H9 (cell line): Measurements from ENCODE around the gene RBL2. TPM values are rescaled to one million over a fixed set of nuclear protein-coding genes. Genes with fewer than 3 reads are reported as not detected.

Source experiments
- DNase-seq: peaks from one replicate; pipeline ENCODE4 v3.0.0-alpha.2; 2017
- H2AFZ ChIP-seq: one replicate; pipeline ENCODE4 v1.6.1; 2013; ENCODE audit warnings: mild to moderate bottlenecking, low read length, control low read depth, moderate library complexity
- H2AK5ac ChIP-seq: 2 replicates; pipeline ENCODE4 v1.6.1; 2013; ENCODE audit warnings: low read length, control low read depth, mixed read lengths; ENCODE audit not compliant: insufficient read length
- H2BK120ac ChIP-seq: one replicate; pipeline ENCODE4 v1.6.1; 2013; ENCODE audit warnings: low read depth, mild to moderate bottlenecking, low read length, control low read depth, inconsistent platforms; ENCODE audit not compliant: poor library complexity, severe bottlenecking
- H2BK12ac ChIP-seq: 2 replicates; pipeline ENCODE4 v1.6.1; 2013; ENCODE audit warnings: low read length, control low read depth, mixed read lengths, low read depth; ENCODE audit not compliant: insufficient read length
- H2BK15ac ChIP-seq: 2 replicates; pipeline ENCODE4 v1.6.1; 2013; ENCODE audit warnings: low read depth, low read length, control low read depth
- H2BK20ac ChIP-seq: one replicate; pipeline ENCODE4 v1.6.1; 2013; ENCODE audit warnings: low read depth, mild to moderate bottlenecking, low read length, control low read depth, inconsistent platforms; ENCODE audit not compliant: poor library complexity, severe bottlenecking
- H2BK5ac ChIP-seq: 2 replicates; pipeline ENCODE4 v1.6.1; 2013; ENCODE audit warnings: low read length, control low read depth, mixed read lengths; ENCODE audit not compliant: insufficient read length
- H3K14ac ChIP-seq: 2 replicates; pipeline ENCODE4 v1.6.1; 2013; ENCODE audit warnings: low read length, control low read depth; ENCODE audit not compliant: insufficient read depth
- H3K18ac ChIP-seq: 2 replicates; pipeline ENCODE4 v1.6.1; 2013; ENCODE audit warnings: low read depth, mild to moderate bottlenecking, mixed read lengths, low read length, control low read depth; ENCODE audit not compliant: insufficient read length
- H3K23ac ChIP-seq: 2 replicates; pipeline ENCODE4 v1.6.1; 2013; ENCODE audit warnings: low read length, control low read depth, mixed read lengths, low read depth; ENCODE audit not compliant: insufficient read length
- H3K23me2 ChIP-seq: 2 replicates; pipeline ENCODE4 v1.6.1; 2013; ENCODE audit warnings: low read depth, mild to moderate bottlenecking, mixed read lengths, low read length, control low read depth; ENCODE audit not compliant: insufficient read length, poor library complexity, severe bottlenecking
- H3K27ac ChIP-seq: 2 replicates; pipeline ENCODE4 v1.5.1; 2013; ENCODE audit warnings: low read length, control low read depth, mixed read lengths, low read depth; ENCODE audit not compliant: insufficient read length
- H3K27me3 ChIP-seq: 2 replicates; pipeline ENCODE4 v1.6.1; 2013; ENCODE audit warnings: low read length, control low read depth, inconsistent platforms; ENCODE audit not compliant: insufficient read depth
- H3K4ac ChIP-seq: 2 replicates; pipeline ENCODE4 v1.6.1; 2013; ENCODE audit warnings: low read depth, mild to moderate bottlenecking, control low read depth, inconsistent platforms, low read length, moderate library complexity
- H3K4me1 ChIP-seq: 2 replicates; pipeline ENCODE4 v1.6.1; 2013; ENCODE audit warnings: low read length, control low read depth, inconsistent platforms; ENCODE audit not compliant: insufficient read depth
- H3K4me2 ChIP-seq: 2 replicates; pipeline ENCODE4 v1.6.1; 2013; ENCODE audit warnings: low read length, control low read depth, mixed read lengths; ENCODE audit not compliant: insufficient read length, insufficient read depth
- H3K56ac ChIP-seq: 2 replicates; pipeline ENCODE4 v1.6.1; 2013; ENCODE audit warnings: low read depth, mild to moderate bottlenecking, mixed read lengths, low read length, control low read depth; ENCODE audit not compliant: insufficient read length
- H3K79me1 ChIP-seq: 2 replicates; pipeline ENCODE4 v1.6.1; 2013; ENCODE audit warnings: low read depth, mild to moderate bottlenecking, moderate library complexity, low read length, control low read depth, inconsistent platforms; ENCODE audit not compliant: insufficient read depth, poor library complexity, severe bottlenecking
- H3K79me2 ChIP-seq: 2 replicates; pipeline ENCODE4 v1.6.1; 2013; ENCODE audit warnings: low read length, control low read depth, inconsistent platforms; ENCODE audit not compliant: insufficient read depth
- H3K9ac ChIP-seq: 2 replicates; pipeline ENCODE4 v1.6.1; 2013; ENCODE audit warnings: low read length, control low read depth, mixed read lengths; ENCODE audit not compliant: insufficient read length; ENCODE audit errors: extremely low read depth
- H3K9me3 ChIP-seq: one replicate; pipeline ENCODE4 v1.6.1; 2013; ENCODE audit warnings: low read depth, low read length, inconsistent platforms; ENCODE audit not compliant: control insufficient read depth
- H3T11ph ChIP-seq: one replicate; pipeline ENCODE4 v1.6.1; 2013; ENCODE audit warnings: mild to moderate bottlenecking, low read length, control low read depth, inconsistent platforms
- H4K20me1 ChIP-seq: one replicate; pipeline ENCODE4 v1.6.1; 2013; ENCODE audit not compliant: control insufficient read depth, insufficient read length, insufficient read depth
- H4K5ac ChIP-seq: 2 replicates; pipeline ENCODE4 v1.6.1; 2013; ENCODE audit warnings: low read depth, mild to moderate bottlenecking, mixed read lengths, low read length, control low read depth; ENCODE audit not compliant: insufficient read length
- H4K8ac ChIP-seq: replicated peaks from 2 replicates; pipeline ENCODE4 v1.6.1; 2013; ENCODE audit warnings: low read length, control low read depth, mixed read lengths, low read depth; ENCODE audit not compliant: insufficient read length
- H4K91ac ChIP-seq: 2 replicates; pipeline ENCODE4 v1.6.1; 2013; ENCODE audit warnings: low read depth, mild to moderate bottlenecking, moderate library complexity, mixed read lengths, low read length, control low read depth; ENCODE audit not compliant: insufficient read length
- H3K27ac Mint-ChIP-seq, 3 experiments: 2 replicates in 2 of 3; 3 replicates in 1 of 3; pipeline ENCODE4 v1.8.0; 2020 to 2021; ENCODE audit warnings: mixed read lengths in 3 of 3, mild to moderate bottlenecking in 1 of 3, moderate library complexity in 1 of 3
- H3K27me3 Mint-ChIP-seq: 2 replicates; pipeline ENCODE4 v1.8.0; 2021; ENCODE audit warnings: low read depth, mild to moderate bottlenecking, moderate library complexity, mixed read lengths
- H3K36me3 Mint-ChIP-seq, 3 experiments: 2 replicates in 2 of 3; 3 replicates in 1 of 3; pipeline ENCODE4 v1.8.0; 2020 to 2021; ENCODE audit warnings: low read depth in 3 of 3, mixed read lengths in 3 of 3; ENCODE audit not compliant: insufficient read depth in 1 of 3
- H3K4me1 Mint-ChIP-seq, 2 experiments: 2 replicates each; pipeline ENCODE4 v1.8.0; 2020; ENCODE audit warnings: mixed read lengths in 2 of 2
- H3K4me3 Mint-ChIP-seq, 2 experiments: 2 replicates in 1 of 2; 3 replicates in 1 of 2; pipeline ENCODE4 v1.8.0; 2020 to 2021; ENCODE audit warnings: mild to moderate bottlenecking in 2 of 2, mixed read lengths in 2 of 2, moderate library complexity in 1 of 2
- H3K9me3 Mint-ChIP-seq, 2 experiments: 2 replicates in 1 of 2; 3 replicates in 1 of 2; pipeline ENCODE4 v1.8.0; 2020; ENCODE audit warnings: mild to moderate bottlenecking in 2 of 2, mixed read lengths in 2 of 2, moderate library complexity in 1 of 2
- CTCF ChIP-seq: fragments of 200-600 bp; sonication (generic); conservative IDR thresholded peaks from 3 replicates; pipeline ENCODE4 v1.8.0; 2021; ENCODE audit warnings: antibody characterized with exemption, mild to moderate bottlenecking
- WGBS: extraction: QIAGEN DNeasy Blood & Tissue Kit; methylation state at CpG from one replicate; pipeline ENCODE4 v1.1.7; 2013; ENCODE audit warnings: missing lambda C conversion rate, low lambda C conversion rate, mixed read lengths; ENCODE audit not compliant: insufficient read length; ENCODE audit errors: extremely low coverage; 5-methylcytosine and 5-hydroxymethylcytosine counted together
- total RNA-seq: library from RNA; stranded (reverse); gene quantifications from 2 replicates; pipeline ENCODE4 v1.2.1, GENCODE V29; 2021

RBL2 gene
- total RNA-seq, 1 experiment from 2014 or later: 17.3 TPM

GRCh38 chr16:53515259-53515658, 81.0 kb downstream of the RBL2 start:
- Histone ChIP-seq H4K5ac (no peak overlapping the region), H4K20me1 (no peaks in the 10 kb centered on the region), H2AFZ (no peak overlapping the region), H3K79me1 (no peaks in the 10 kb centered on the region), H3K14ac (no peak overlapping the region), H4K8ac (no peak overlapping the region), H3K4me2 (no peak overlapping the region), H3K9ac (no peak overlapping the region), H3K23ac (no peak overlapping the region), H3K27me3 (no peaks in the 10 kb centered on the region), H2BK120ac (no peak overlapping the region), H3K9me3 (peaks cover 4% of the 10 kb centered on the region), H3T11ph (no peak overlapping the region), H3K4me1 (no peaks in the 10 kb centered on the region), H3K56ac (no peak overlapping the region), H3K27ac (no peak overlapping the region), H3K23me2 (no peaks in the 10 kb centered on the region), H3K4ac (no peak overlapping the region), H3K79me2 (no peaks in the 10 kb centered on the region), H4K91ac (no peak overlapping the region), H2BK12ac (no peak overlapping the region), H2AK5ac (no peak overlapping the region), H2BK5ac (no peak overlapping the region), H3K18ac (no peak overlapping the region), H2BK15ac (no peak overlapping the region), H2BK20ac (no peak overlapping the region)
- Mint-ChIP-seq H3K36me3 (peaks cover 6 to 16% (median 9%) of the 10 kb centered on the region in 3 experiments; a peak in 5 of 7 replicates), H3K9me3 (peaks cover 21% of the 10 kb centered on the region in 2 experiments), H3K4me3 (no peak overlapping the region), H3K27me3 (peaks cover 1% of the 10 kb centered on the region; the same call in 1 of the 2 replicates), H3K27ac (no peak overlapping the region), H3K4me1 (peaks cover 1 to 4% of the 10 kb centered on the region in 2 experiments)
- TF ChIP-seq CTCF: no peak
- no peak for DNase-seq
- WGBS: no CpG with 5 or more reads among the region's 6 CpGs
